SJSA1 (cell line): ENCODE measurements around the gene GALR2. TPM values are rescaled to one million over a fixed set of nuclear protein-coding genes. Genes with fewer than 3 reads are reported as not detected.
A peak's percentile ranks its signal among the peaks of the same experiment; 100 is the strongest.
"Not testable (repeated sequence)": the region's sequence is repeated elsewhere in the genome, so short reads cannot be mapped to it uniquely, and the experiment has no call there.

Experiments
- DNase-seq, 2 experiments: peaks; one replicate each; pipeline ENCODE4 v3.0.0-alpha.2; 2015 to 2020; ENCODE audit warnings: low spot score in 2 of 2, low read depth in 1 of 2
- H3K27ac ChIP-seq: fragments of 250-450 bp; sonication (Bioruptor Pico); 2 replicates; pipeline ENCODE4 v1.5.1; 2020; ENCODE audit warnings: mild to moderate bottlenecking, moderate library complexity
- H3K27me3 ChIP-seq: fragments of 250-450 bp; sonication (Bioruptor Pico); replicated peaks from 2 replicates; pipeline ENCODE4 v1.5.1; 2020; ENCODE audit warnings: mild to moderate bottlenecking, moderate library complexity
- H3K36me3 ChIP-seq: fragments of 250-450 bp; sonication (Bioruptor Pico); 2 replicates; pipeline ENCODE4 v1.5.1; 2020; ENCODE audit warnings: mild to moderate bottlenecking
- H3K4me1 ChIP-seq: fragments of 250-450 bp; sonication (Bioruptor Pico); replicated peaks from 2 replicates; pipeline ENCODE4 v1.6.1; 2021; ENCODE audit warnings: mild to moderate bottlenecking
- H3K4me3 ChIP-seq: fragments of 250-450 bp; sonication (Bioruptor Pico); 2 replicates; pipeline ENCODE4 v1.5.1; 2020; ENCODE audit warnings: mild to moderate bottlenecking
- H3K9me3 ChIP-seq: fragments of 250-450 bp; sonication (Bioruptor Pico); replicated peaks from 2 replicates; pipeline ENCODE4 v1.5.1; 2020; ENCODE audit warnings: mild to moderate bottlenecking
- total RNA-seq: library from RNA; depleted of rRNA; stranded (reverse); fragments of >200 nt; shearing (Covaris generic); gene quantifications from 2 replicates; pipeline ENCODE4 v1.2.3, GENCODE V29; 2014

The GALR2 gene
- total RNA-seq, 1 experiment from 2014 or later: 0.18 TPM

DNA sequence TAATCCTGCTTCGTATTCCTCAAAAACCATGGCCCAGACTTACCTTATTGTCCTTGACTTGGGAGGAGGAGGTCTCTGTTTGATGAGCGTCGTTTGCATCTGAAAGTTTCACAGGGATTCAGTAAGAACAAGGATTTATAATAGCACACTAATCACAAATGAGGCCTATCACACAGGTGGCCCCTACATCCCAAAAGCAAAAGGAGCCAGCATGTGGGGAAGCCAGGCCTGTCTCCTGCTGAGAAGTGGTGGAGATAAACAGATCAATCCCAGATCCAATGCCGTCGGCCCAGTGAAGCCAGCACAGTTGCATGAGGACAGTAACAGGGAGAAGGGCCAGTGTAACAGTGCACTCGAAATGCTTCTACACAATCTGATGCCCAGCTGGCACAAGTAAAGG is 34.2 kb upstream of the GALR2 start:
- no peak overlapping the region for H3K27ac ChIP-seq
- H3K9me3 ChIP-seq: no peaks in the 10 kb centered on the region
- no peaks in the 10 kb centered on the region for H3K27me3 ChIP-seq
- peaks cover 83% of the 10 kb centered on the region for H3K36me3 ChIP-seq
- DNase-seq: no peak
- no peak overlapping the region for H3K4me3 ChIP-seq
- no peaks in the 10 kb centered on the region for H3K4me1 ChIP-seq

DNA sequence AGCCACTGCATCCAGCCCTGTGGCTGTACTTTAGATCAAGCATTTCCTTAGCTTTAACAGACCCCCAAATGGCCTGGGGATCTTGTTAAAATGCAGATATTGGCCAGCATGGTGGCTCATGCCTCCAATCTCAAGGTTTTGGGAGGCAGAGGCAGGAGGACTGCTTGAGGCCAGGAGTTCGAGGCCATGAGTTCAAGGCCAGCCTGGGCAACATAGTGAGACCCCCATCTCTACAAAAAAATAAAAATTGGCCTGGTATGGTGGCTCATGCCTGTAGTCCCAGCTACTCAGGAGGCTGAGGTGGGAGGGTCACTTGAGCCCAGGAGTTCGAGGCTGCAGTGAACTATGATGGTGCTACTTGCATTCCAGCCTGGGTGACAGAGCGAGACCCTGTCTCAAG is 31.7 kb upstream of the GALR2 start:
- H3K4me1 ChIP-seq, H3K27ac ChIP-seq, H3K9me3 ChIP-seq, DNase-seq, H3K27me3 ChIP-seq, H3K4me3 ChIP-seq: not testable (repeated sequence)
- H3K36me3 ChIP-seq: peaks cover 95% of the 10 kb centered on the region

DNA sequence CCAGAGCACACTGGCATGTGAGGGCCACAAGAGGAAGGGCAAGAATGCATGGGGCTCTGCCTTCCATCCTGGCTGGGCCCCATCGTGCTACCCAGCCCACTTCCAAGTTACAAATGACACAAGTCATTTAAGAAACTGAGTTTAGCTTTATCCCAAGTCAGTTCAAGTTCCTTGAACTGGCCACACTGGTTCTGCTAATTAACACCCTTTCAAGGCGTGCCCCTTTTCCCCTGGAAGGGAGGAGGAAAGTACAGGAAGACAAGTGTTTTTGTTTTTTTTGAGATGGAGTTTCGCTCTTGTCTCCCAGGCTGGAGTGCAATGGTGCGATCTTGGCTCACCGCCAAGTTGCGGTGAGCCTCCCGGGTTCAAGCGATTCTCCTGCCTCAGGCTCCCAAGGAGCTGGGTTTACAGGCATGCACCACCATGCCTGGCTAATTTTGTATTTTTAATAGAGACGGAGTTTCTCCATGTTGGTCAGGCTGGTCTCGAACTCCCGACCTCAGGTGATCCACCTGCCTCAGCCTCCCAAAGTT is 30.0 kb upstream of the GALR2 start:
- not testable (repeated sequence) for H3K27ac ChIP-seq, H3K9me3 ChIP-seq, H3K4me3 ChIP-seq, H3K27me3 ChIP-seq, DNase-seq
- H3K36me3 ChIP-seq: peaks cover 95% of the 10 kb centered on the region
- H3K4me1 ChIP-seq: peaks cover 15% of the 10 kb centered on the region

DNA sequence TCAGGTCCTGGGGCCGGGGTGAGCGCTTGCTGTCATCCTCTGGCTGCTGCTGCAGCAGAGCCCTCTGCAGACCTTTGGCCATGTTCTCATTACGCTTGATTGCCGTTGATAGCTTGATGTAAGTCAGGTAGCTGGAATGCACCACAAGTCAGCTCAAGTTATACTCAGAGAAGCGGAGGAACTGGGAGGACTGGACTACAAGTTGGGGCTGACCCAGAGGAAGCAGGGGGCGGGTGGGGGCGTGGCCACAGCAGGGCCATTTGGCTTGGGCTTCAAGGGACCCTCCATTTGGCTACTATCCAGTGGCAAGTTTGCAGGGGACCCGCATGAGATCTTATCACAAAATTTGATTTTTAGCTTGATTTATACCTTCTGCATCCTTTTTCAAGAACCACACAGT is 28.5 kb upstream of the GALR2 start:
- H3K4me3 ChIP-seq: no peak overlapping the region
- H3K36me3 ChIP-seq: peaks cover 95% of the 10 kb centered on the region
- peaks cover 15% of the 10 kb centered on the region for H3K4me1 ChIP-seq
- H3K27me3 ChIP-seq: no peaks in the 10 kb centered on the region
- H3K27ac ChIP-seq: no peak overlapping the region
- no peaks in the 10 kb centered on the region for H3K9me3 ChIP-seq
- no peak for DNase-seq

DNA sequence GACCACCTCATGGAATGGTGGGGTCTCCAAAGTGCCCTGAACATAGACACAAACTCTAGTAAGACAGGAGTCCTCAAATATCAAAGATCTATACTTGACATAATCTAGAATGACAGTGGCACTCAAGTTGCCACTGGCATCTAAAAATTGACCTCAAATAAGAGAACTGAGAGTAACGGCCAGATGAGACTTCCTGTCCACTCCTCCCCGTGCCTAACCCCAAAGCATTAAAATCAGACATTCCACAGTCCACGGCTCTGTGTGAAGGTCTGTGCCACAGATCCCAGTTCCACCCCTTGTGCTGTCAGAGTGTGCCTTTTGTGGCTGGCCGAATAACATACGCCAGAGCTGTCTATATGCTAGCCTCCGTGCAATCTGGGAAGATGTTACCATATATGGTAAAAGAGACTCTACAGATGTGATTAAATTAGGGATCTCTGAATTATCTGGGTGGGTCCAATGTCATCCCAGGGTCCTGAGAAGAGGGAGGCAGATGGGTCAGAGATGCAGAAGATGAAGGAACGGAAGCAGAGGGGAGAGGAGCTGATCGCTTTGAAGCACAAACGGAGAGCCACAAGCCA is 26.5 kb upstream of the GALR2 start:
- H3K27ac ChIP-seq: peak overlapping the region; percentile 46
- H3K27me3 ChIP-seq: no peaks in the 10 kb centered on the region
- no peak for DNase-seq
- H3K36me3 ChIP-seq: peaks cover 93% of the 10 kb centered on the region
- H3K4me1 ChIP-seq: peaks cover 15% of the 10 kb centered on the region
- H3K4me3 ChIP-seq: no peak overlapping the region
- no peaks in the 10 kb centered on the region for H3K9me3 ChIP-seq

DNA sequence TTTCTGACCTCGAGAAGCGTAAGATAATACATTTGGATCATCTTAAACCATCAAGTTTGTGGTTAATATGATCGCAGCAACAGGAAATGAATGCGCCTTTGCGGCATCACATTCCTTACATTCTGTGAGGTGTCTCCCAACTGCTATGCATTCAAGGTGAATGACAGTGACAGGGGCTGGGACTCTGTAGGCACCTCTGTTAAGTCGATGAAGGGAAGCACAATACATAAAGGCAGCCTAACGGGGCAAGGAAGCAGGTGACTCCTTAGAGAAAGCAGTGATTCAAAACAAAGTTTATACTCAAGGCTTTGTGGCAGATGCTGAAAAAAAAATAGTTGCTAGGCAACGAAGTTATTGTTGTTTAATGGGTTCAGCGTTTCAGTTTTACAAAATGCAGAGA is 25.9 kb upstream of the GALR2 start:
- Histone ChIP-seq H3K9me3 (no peaks in the 10 kb centered on the region), H3K4me1 (peaks cover 20% of the 10 kb centered on the region), H3K27ac (peak overlapping the region; percentile 46), H3K27me3 (no peaks in the 10 kb centered on the region), H3K36me3 (peaks cover 93% of the 10 kb centered on the region), H3K4me3 (no peak overlapping the region)
- peak in 1 of 2 experiments; percentile 34 for DNase-seq

DNA sequence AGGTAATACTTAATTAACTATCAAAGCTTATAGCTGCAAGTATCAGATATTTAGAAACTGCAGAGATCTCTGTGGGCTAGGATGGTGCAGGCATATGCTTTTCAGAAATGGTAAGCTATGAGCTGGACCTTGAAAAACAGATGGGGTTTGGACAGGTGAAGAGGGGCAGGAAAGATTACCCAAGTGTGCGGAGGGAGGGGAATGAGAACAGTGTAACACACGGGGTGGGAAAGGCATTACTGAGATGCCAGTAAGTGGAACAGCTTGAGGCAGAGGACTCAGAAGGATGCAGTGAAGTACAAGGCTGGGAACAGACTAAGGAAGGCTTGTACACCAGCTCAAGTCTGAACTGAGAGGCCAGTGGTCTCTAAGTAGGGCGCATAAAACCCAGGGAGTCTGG is 25.3 kb upstream of the GALR2 start:
- Histone ChIP-seq H3K9me3 (no peaks in the 10 kb centered on the region), H3K4me1 (peaks cover 25% of the 10 kb centered on the region), H3K4me3 (no peak overlapping the region), H3K27ac (peak overlapping the region; percentile 46), H3K27me3 (no peaks in the 10 kb centered on the region), H3K36me3 (peaks cover 93% of the 10 kb centered on the region)
- no peak for DNase-seq

DNA sequence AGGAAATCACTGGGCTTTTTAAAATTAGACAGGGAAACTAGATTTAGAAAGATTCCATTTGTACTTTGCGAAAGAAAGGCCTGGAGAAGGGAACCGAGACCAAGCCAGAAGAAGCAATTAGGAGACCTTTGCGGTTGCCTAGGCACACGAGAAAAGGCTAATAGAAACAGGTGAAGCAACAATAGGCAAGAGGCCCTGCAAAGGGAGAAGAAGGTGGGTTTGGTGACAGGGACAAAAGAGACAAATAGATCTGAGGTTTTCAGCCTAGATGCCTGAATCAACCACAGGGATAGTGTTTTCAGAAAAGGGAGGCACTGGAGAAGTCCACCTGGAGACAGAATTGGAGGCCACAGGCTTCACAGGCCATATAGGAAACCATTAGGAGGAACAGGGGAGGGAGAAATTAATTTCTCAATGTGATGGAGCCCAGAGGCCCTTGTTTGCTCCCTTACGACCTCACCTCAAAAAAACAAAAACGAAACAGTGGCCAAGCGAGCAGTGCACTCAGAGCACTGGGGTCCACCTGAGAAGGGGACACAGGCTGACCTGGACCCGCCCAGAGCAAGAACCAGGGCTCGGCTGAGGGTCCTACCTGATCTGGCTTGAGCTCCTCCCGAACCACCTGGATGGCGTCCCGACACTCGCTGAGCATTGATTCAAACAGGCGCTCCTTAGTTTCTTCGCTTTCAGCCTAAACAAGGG is 24.6 kb upstream of the GALR2 start:
- no peak for DNase-seq
- H3K27me3 ChIP-seq: no peaks in the 10 kb centered on the region
- H3K36me3 ChIP-seq: peaks cover 93% of the 10 kb centered on the region
- H3K9me3 ChIP-seq: no peaks in the 10 kb centered on the region
- H3K27ac ChIP-seq: peak overlapping the region; percentile 46
- H3K4me3 ChIP-seq: no peak overlapping the region
- H3K4me1 ChIP-seq: peaks cover 25% of the 10 kb centered on the region

DNA sequence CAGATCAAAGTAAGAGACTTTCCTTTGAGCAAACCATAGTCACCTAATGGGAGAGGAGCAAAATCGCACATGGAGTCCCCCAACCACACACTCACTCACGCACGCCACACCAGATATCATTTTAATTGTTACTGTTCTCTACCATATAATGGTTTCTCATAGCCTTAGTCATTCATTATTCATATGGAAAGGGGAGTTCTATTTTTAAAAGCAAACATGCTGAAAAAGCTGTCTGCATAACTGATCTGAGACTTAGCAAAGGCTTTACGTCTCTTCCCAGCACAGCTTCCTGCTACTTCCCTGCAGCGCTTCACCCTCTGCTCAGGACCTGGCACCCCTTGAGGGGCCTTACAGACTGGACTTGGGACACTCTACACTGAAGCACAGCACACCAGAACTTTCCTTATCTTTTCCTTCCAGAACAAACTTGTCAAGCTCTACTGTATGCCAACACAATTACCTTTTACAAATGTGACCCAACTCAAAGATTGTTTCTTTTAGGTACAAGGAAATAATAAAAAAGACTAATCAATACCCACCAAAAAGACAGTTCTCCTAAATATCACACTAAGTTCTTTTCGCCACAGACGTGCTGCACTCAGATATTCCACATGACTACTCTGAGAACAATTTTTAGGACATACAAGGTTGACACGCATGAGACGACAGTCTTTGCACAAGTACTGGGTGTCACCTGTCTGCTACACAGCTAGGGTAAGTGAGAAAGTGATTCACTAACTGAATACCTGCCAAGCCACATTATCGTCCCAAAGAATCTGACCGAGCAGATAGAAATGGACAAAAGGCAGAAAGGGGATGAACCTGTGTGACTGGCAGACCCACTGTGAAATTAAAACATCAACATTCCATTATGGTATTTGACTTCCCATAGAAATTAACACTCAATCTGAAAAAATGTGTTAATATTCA is 23.8 kb upstream of the GALR2 start:
- no peak for DNase-seq
- no peak overlapping the region for H3K27ac ChIP-seq
- peaks cover 25% of the 10 kb centered on the region for H3K4me1 ChIP-seq
- H3K36me3 ChIP-seq: peaks cover 93% of the 10 kb centered on the region
- H3K9me3 ChIP-seq: no peaks in the 10 kb centered on the region
- H3K27me3 ChIP-seq: no peaks in the 10 kb centered on the region
- H3K4me3 ChIP-seq: no peak overlapping the region

DNA sequence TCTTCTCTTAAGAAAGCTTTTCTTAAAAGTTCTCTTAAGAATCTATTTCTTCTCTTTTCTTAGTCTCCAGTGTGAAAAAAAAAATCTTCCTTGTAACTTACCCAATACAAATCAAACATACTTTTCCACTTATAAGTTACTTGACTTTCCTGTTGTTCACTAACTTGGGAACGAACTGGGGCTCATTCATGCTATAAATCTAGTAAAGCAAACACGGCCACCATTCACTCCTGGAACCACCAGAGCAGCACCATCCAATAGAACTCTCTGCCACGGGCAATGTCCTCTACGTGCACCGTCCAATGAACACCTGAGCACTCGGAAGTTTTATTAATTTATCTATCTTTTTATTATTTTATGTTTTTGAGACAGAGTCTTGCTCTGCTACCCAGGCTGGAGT is 23.0 kb upstream of the GALR2 start:
- Histone ChIP-seq H3K27ac (no peak overlapping the region), H3K27me3 (no peaks in the 10 kb centered on the region), H3K9me3 (no peaks in the 10 kb centered on the region), H3K36me3 (peaks cover 93% of the 10 kb centered on the region), H3K4me1 (peaks cover 25% of the 10 kb centered on the region), H3K4me3 (no peak overlapping the region)
- no peak for DNase-seq

DNA sequence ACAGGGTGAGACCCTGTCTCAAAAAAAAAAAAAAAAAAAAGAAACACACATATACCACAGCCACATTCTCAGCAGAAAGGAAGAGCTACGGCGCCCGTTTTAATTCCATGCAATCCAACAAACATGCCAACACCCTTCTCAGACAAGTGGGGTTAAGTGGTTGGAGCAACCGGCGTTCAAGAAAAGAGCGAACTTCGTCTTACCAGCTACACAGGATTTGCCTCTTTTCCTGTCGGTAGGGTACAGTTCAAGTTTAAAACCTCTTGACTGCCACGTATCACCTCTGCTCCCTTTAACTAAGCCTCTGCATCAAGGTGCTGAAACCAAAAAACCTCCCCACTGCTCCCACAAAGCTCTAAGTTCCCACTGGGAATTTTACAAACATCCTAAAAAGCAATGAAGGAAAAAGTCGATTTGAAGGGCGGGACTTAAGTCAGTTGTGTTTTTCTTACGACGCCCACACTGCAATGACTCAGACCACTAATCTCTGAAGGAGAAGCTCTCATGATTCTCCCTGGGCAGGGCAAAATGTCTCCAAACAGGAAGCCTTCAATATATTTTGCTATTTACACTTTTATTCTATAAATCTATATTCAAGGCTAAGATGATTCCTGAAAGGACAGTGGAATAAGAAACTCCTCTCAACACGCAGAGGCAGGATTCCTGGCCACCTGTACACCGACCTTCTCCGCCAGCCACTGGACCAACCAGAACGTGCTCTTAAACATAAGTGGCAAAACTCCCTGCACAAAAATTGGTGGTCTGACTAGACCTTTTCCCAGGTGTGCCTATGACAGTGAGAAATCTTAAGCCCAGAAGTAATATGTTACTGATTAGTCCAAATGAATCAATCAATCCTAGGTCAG is 21.1 kb upstream of the GALR2 start:
- no peak overlapping the region for H3K4me3 ChIP-seq
- DNase-seq: no peak
- peaks cover 96% of the 10 kb centered on the region for H3K36me3 ChIP-seq
- peaks cover 19% of the 10 kb centered on the region for H3K4me1 ChIP-seq
- H3K27ac ChIP-seq: no peak overlapping the region
- H3K9me3 ChIP-seq: no peaks in the 10 kb centered on the region
- H3K27me3 ChIP-seq: no peaks in the 10 kb centered on the region

DNA sequence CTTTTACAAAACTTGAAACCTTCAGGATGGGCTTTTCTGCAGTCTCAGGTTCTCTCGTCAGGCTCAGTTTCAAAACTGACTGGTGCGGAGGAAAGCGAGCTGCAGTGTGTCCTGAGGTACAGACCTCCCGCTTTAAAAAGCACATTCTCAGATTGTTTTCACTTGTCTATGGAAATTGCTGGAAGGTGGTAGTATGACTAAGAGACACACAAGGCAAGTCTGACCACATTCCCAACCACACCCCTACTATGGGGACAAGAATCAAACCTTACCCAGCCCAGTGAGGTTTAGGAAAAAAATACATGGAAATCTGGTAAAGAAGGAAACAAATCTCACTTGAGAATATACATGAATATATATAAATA is 20.5 kb upstream of the GALR2 start:
- DNase-seq: no peak
- Histone ChIP-seq H3K27me3 (no peaks in the 10 kb centered on the region), H3K9me3 (no peaks in the 10 kb centered on the region), H3K4me3 (no peak overlapping the region), H3K36me3 (peaks cover 96% of the 10 kb centered on the region), H3K4me1 (peaks cover 13% of the 10 kb centered on the region), H3K27ac (no peak overlapping the region)

DNA sequence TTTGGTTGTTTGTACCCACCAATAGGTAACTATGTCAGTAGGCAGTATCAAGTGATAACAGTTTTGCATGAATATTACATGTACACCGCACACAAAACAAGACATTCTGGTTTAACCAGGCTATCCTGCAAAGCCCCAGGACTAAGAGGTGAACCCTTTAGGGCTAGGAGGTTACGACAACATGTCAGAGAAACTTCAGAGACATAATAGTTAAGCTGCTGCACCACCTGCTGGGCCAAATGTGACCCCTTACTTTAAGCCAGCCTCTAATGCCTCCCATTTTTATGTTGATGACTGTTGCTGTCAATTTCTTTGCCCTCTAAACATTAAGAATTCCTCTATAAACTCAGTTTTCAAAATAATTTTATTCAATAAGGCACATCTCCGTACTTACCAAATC is 17.7 kb upstream of the GALR2 start:
- Histone ChIP-seq H3K4me1 (peaks cover 10% of the 10 kb centered on the region), H3K27me3 (no peaks in the 10 kb centered on the region), H3K9me3 (no peaks in the 10 kb centered on the region), H3K36me3 (peaks cover 94% of the 10 kb centered on the region), H3K4me3 (no peak overlapping the region), H3K27ac (no peak overlapping the region)
- DNase-seq: no peak
